NCI-H1092 treated with DMSO at 0.1 percent for 48 hours (cell line): ENCODE results near the gene CADM1.

Experiments used
- DNase-seq: peaks from one replicate; lab custom pipeline; 2025; lab: John Stamatoyannopoulos, UW

Gene CADM1

DNA sequence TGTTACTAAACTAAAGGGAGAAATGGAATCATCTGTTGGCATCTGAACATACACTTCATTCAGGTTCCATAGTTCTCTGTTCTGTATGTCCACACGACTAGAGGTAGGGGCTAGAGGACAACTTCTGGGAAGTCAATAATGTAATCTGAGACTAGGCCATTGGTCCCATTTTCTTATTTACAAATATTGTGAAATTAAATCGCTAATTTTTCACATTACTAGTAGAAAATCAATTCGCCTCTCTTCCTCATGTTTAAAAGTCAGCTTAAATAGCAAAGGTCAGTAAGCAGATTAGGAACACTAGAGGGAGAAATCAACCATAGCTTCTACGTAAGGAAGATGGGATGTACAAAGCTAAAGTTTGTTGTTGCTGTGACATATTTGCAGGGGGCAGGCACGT is 59.7 kb downstream of the CADM1 start:
- DNase-seq = no peak

DNA sequence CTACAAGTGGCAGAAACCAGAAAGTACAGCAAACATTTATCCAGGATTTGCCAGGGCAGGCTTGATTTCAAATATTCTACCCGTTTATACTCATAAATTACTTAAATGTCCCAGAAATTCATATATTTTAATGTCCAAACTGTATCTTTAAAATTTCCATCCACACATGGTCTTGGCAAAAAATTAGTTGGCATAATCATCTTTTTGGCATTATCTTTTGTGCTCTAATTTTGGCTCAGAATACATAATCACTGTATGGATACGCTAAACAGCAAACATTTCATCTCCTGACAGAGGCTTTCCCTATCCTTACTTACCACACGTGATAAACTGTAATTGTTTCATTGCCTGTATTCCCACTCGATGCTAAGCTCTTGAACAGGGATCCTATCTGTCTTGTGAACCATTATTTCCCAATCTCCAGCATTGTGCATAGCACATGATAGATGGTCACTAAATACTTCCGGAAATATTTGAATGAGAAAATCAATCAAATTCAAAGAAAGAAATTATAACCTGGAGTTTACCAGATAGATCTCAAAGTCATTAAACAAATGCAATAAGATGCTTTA is 64.2 kb downstream of the CADM1 start:
- no peak for DNase-seq

DNA sequence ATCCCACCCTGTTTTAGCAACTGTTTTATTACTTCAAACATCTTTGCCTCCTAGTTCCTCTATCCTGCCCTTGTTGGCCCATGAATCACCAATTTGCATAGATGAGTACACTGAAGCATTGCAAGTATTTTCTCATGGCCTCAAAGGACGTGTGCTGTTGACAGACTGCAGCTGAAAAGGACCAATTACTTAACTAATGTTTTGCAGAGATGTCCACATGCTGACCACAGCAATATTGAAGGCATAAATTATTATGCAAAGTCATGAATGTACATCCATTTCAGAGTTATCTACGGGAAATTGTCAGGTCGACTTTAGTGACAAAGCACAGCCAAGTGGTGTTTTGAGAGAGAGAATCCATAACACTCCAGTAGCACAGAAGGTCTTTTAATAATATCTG is 64.8 kb downstream of the CADM1 start:
- no peak for DNase-seq

DNA sequence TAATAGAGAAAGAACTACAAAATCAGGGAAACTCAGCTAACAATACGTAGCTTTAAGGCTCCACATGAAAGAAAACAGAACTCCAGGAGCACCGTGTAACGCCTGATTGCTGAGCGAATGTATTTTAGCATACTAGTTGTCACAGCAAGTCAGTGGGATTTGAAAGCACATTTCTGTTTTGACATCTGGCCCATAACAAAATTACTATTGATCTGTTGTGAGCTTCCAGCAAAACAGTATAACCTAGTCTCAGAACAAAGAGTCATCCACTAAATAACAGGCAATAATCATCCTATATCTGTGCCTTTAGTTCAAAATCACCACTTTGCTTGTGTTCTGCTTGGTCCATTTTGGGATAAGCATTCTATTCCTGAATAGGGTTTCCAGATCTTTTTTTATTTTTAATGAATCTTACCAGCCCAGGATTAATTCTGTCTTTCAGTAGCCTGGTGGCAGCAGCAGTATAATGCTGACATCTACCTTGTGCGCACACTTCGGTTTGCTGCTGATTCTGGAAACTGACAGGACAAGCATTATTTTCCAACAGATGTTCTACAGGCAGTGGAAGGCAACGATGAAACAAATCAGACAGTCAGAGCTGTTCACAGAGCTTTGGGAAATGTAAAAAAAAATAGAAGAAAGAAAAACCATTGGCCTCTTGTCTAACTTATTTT is 66.2 kb downstream of the CADM1 start:
- no peak for DNase-seq

DNA sequence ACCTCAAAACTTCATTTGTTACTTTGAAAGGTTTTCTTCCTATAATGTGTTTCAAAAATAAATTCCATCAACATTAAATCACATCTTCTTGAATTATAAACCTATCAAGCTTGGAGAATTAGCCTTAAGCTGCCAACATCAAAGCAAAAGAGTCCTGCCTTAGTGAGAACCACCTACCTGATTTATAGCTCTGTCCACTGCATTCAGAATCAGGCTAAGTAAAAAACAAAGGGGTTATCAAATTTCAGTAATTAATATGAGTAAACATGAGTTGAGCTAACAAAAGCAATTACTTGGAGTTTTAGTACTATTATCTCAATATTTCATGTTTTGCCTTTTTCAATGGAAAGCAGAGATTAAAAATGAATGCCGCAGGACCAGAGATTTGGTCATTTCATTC is 73.9 kb downstream of the CADM1 start:
- DNase-seq = no peak

DNA sequence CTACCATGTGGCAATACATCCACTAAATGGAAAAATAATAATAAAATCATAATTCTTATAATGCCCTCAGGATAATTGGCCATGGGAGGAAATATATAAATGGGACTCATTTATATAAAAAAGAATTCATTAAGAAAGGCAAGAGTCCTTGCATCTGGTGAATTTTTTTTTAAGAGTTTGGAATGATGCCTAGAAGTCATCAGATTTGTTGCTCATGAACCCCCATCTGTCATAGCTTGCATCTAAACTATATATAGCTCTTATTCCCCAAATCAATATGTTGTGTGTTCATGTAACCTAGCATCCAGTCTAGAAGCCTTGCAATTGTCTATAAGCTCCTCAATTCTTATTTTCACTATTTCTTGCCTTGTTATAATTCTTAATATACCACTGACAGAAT is 75.9 kb downstream of the CADM1 start:
- DNase-seq = no peak

DNA sequence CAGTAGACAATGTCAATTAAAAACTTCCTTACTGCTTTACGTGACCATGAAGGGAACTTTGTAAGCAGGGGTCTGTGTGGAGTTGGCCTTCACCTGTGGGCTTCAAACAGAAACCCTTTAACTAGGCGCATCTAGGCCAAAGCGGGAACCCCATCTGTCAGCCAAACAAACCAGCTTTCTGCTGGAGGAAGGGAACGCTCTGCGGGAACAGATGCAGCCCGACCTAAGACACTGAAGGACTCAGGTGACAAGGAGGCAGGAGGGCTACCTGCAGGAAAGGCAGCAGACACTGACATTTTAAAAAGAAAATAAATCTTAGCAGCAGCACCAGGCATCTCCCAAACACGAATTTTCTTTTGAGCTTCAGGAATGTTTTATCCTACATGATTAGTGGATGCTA is 78.4 kb downstream of the CADM1 start:
- DNase-seq = no peak

DNA sequence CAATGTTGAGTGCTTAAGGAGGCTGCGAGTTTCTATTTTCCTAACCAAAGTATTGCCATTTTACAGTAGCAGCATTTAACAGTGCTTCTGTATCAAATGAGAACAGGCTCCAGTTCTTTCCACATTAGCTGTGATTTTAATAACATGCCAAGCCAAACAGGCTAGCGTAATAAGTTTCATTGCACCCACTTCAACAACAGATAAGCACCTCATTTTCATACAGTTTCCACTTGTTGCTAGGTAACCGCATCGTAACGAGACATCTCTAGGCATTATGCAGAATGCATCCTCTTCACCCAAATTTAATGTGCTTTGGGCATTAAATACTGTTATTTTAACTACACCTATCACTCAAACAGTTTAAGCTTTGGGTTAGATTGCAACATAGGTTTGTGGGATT is 79.0 kb downstream of the CADM1 start:
- peak; percentile 71 for DNase-seq

DNA sequence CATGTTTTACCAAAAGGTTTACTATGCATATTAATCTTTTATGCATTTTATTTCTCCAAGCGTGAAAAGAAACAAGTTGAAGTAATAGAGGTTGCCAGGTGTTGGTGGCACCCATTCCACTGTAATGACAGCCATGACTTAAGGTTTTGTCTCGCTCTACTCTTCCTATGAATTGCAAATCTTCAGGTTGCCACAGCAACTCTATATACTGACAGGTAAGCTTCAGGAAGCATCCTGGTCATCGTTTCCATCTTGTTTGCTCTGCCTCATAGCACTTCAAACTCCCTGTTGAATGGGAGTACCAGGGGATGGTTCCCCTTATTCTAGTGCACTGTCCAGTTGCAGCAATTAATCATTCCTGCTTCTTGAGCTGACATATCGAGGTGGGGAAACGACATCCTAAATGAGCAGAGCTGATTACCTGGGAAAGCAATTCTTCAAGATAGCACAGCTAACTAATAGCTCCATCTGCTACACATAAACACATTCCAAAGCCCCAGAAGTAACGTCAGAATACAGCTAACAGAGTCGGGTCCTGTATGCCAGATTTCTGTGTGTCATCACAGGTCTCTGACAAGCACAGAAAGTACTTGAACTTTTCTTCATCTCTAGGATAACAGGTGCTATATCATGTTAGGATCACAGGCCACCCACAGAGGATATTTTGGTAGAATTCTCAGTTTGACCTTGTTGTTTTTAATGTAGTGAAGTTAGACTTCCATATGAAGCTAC is 80.3 kb downstream of the CADM1 start:
- no peak for DNase-seq

DNA sequence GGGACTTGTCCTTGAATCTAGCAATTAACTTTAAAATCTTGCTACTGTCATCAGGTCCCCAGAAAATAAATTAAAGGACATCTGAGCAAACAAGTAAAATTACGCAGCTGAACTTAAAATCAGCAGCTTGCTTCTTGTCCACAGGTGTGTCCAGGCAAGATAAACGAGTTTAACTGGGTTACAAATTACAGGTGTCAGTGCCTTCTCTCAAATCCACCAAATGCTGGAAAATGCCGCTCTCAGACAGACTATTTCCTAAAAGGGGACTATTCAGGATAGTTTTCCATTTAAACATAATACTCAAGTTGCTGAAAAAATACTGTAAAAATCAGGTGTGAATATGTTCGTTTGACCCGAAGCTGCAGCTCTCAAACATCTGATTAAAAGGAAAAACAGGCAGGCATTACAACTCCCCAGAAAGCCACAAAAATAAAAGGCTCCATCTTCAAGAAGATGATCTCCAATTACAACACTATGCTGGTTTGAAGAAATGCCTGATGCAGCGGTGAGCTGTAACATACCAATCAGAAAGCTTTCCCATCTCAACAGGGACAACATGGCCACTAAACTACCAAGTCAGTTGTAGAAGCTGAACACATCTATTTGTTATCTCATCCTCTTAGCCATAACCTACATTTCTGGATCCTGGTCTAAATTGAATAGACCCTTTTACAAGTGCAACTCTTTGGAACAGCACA is 82.1 kb downstream of the CADM1 start:
- no peak for DNase-seq

DNA sequence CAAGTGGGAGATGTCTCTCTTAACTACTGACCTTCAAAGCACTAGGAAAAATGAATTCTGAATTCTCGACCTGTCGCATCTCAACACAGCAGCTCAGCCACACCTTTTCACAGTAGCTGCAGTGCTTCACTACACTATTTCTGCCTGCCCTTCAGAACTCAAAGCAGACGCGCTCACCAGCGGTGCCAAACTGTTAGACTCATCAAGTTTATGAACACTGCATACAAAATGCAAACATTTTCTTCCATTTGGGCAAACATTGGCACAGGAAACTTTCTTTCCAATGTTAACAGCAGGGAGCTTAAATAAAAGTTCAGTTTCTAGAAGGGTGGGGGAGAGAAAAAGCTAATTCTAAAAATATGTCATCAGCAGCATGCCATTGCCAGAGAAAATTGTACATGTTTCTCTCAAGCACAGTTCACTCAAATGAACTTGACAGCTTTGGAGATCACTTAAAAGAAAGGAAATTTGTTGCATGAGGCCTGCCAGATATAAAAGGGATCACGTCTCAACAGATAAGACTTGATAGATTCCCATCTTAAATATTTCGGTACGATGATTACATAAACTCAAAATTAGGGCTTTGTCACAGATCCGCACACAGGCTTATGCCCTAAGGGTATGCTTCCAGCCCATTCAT is 82.7 kb downstream of the CADM1 start:
- no peak for DNase-seq

DNA sequence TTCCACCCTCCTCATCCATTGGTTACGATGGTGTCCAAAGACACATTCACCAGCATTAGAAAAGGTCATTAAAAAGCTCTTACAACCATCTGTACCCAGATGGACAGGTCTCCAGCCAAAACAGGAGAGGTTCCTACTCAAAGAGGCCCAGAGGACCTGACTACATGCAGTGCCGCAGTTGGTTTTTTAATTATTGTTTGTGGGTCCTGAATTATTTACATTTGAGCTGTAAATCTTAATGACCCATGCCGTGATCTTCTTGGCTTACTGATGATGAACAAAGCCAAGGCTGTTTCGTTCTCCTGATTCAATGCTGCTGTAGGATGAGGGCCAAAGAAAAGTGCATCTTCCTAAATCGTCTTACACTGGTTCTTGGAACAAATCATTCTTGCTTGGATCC is 83.7 kb downstream of the CADM1 start:
- peak; percentile 92 for DNase-seq

DNA sequence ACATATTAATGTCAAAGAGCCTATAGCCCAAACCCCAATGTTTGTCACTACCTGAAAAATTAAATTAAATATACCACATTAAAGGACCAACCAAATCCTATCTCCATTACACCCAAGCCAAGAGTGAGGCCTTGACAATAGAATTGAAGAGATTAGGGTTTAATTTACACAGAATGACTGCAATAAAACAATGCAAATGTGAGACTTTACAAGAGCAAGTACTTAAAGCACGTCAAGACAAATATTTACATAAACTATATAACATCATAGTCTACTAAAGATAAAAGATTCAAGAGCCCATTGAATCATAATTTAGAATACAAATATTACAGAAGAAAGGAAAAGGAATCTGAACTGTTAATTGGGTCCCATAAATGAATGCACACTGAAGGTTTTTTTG is 85.6 kb downstream of the CADM1 start:
- no peak for DNase-seq

DNA sequence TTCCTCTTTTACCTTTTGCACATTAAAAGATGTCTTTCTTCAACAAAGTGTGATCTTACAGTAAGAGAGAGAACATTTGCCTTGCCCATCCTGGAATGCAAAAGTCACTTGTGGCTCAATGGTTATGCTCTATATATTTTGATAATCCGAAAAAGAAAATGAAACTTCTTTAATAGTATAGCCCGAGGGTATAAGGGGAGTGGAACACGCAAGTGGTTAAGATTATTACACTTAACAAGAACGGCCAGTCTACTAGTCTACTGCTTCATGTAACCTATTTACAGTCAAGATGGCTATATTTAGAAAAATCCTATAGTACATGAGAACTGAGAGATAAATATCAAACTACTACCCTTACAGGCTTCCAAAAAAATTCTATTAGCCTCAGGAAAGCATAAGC is 86.1 kb downstream of the CADM1 start:
- no peak for DNase-seq

DNA sequence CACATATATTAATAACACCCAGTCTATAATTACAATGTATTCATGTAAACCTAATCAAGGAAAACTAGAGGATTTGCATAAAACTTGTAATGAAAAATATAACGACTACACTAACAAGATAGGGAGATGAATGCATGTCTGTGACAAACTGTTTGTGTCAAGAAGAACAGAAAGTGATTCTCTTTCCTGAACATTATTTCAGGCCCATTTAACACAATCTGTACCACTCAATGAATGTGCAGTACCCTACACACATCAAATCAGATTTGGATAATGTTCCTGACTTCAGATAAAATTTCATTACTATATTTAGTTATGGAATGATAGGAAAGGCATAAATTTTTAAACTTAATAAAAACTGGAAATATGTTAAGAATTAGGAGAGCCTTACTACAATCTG is 93.1 kb downstream of the CADM1 start:
- no peak for DNase-seq

DNA sequence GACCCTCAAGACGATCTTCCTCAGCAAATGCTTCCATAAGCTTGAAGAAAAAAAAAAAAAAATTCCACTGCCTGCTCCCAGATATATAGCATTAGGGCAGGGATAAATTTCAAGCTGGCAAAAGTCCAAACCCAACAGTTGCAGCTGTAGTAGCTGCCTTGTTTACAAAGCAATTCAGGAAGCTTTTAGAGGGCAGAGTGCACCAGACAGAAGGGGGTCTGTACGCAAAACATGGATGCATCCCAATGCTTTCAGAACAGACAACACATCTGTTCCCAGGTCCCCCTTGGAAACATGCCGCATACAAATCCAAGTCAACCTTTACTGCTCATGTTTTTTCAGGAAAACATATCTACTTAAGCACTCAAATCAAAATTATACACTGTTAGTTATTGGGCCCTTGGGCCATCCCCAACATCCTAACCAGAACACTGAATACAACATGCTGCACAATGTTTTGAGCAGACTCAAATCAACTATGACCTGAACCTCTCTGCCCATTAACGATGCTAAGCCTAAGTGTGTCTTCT is 94.5 kb downstream of the CADM1 start:
- peak; percentile 99 for DNase-seq

DNA sequence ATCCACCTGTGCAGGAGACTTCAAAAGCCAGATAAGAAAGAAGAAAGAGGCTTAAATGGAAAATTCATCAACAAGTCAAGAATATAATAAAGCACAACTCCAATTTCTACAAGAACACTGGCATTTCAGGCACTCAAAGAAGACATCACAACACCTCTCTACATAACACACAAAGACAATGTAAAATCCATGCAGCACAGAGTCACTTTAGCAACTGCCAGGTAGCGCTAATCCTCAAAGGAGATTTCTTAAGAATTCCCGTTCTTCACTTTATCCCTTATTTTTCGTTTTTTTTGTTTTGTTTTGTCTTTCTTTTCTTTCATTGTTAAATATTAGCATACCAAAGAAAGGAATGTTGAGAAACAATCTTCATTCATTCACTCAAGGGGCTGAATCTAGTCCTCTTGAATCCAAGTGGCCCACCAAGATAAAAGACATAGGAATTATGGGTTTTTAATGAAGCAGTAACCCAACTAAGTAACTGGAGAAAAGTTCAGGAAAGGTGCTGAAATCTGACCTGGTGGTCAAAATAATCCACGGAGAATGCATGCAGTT is 95.0 kb downstream of the CADM1 start:
- no peak for DNase-seq

DNA sequence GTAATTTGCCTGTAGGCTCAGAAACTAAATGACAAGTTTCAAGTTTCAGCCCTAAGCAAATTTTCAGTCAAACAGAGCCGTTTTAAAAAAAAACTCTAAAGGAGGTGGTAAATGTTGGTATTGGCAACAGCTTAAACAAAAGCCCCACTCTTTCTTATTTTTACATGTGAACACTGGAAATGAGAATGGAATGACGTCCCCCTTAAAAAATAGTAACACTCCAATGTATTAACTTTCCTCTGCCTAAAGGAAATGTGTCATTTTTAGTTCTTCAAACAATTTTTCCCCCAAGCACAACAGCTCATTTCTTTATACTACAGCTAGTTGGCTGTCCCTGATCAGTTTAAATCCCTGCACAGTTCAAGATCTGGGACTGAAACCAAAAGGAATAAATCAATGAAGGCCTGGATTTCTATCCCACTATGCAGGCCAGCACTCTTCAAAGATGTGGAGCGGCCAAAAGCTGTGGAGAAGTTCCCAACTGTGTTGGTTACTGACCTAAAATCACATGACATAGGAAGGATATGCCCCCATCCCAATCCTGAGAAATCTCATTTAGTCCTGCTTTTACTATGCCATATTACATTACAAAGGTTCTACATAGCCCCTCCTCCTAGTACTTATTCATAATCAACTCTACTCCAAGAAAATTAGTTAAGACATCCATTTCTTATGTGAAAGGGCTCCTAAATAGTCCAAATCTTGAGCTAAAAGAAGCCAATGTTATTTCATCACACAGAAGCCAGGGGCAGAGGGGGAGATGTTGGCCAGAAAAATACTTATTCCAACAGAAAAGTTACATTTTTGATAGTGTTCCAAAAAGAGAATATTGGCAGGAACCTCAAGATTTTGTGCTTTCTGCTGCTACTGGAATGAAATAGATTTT is 95.9 kb downstream of the CADM1 start:
- DNase-seq = no peak

DNA sequence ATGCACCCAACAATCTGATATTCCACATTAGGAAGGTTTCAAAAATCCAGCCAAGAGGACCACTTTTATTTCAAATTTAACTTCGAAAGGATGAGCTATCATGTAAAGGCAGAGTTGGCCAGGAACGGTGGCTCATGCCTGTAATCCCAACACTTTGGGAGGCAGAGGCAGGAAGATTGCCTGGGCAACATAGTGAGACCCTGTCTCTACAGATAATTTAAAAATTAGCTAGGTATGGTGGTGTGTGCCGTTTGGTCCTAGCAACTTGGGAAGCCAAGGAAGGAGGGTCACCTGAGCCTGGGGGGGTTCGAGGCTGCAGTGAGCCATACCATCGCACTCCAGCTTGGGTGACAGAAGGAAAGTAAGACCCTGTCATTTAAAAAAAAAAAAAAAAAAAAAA is 96.7 kb downstream of the CADM1 start:
- no peak for DNase-seq

DNA sequence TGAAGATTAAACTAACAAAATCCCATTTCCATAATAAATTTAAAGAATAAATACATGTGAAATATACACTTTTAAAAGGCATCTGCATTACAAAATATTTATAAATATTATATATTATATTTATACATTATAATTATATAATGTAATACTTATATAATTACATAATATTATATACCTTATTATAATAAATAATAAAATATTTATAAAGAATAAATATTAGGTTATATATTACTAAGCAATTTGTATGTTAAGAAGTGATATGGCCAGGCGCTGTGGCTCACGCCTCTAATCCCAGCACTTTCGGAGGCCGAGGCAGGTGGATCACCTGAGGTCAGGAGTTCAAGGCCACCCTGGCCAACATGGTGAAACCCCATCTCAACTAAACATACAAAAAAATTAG is 97.8 kb downstream of the CADM1 start:
- DNase-seq = no peak
